GM19238 (cell line): Measurements from ENCODE around the gene FBXL4.

Experiments used
- DNase-seq: peaks from one replicate; pipeline ENCODE4 v3.0.0; 2011; ENCODE audit warnings: low spot score; ENCODE audit not compliant: insufficient read length

FBXL4 gene

DNA sequence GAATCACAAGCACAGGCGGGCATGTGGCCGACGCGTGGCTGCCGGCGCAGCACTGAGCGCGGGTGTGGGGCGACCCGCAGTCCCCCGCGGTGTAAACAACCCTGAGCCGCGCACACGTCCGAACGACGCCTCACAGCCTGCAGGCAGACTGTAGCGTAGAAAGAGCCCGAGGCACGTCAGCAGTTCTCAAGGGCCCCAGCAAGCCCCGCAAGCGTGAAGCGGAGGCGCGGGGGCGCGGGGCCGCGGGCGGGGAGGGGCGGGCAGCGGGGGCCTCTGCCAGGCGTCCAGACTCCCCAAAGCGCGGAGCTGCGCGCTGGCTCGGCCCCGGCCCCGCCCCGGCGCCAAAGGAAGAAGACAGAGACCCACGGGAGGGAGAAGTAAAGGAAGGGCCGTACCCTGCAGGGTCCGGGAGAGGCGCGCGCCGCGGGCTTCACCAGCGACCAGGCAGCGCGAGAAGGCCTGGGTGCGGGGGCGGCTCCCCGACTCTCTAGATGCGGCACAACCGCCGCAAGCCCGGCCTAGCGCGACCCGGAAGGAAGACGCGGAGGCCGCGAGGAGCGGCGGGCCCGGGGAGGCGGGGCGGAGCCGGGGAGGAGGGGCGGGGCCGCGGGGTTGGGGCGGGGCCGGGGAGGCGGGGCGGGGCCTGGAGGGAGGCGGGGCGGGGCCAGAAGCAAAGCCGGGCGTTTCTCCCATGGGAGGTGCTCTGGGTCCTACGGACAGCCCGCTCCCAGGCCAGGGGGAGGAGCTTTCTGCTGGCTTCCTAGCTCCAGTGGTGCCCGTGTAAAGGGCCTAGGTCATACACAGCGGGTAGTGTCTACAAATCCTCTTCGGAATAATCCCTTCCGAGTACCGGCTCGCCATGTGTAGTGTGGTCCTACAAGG lies at the start of gene FBXL4:
Gene FBXL4 (minus strand): TSS at position 536 of the 882 bp plus-strand sequence. CDS start 20,958 bp downstream, outside the sequence.
- DNase-seq = peak; percentile 61

DNA sequence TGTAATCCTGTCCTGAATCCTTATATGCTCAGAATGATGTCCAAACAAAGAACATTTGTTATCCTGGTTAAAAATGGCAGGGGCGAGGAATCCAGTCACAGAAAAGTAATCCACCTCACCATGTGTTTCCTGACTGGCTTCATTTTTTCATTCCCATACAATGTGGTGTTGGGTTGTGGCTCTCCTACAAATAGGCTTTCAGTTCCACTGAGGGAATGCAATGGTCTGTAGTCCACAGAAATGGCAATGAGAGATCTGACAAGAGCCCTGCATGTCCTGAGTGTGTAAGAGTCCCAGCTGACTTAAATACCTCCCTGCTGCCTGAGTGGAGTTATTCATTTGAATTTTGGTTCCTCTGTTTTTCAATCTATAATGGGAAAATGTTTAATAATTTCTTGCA lies 47.4 kb upstream of the FBXL4 start:
- no peak for DNase-seq

- no peak for DNase-seq
Measured at GRCh38 chr6:98992535-98992934, 44.8 kb upstream of the FBXL4 start.

DNA sequence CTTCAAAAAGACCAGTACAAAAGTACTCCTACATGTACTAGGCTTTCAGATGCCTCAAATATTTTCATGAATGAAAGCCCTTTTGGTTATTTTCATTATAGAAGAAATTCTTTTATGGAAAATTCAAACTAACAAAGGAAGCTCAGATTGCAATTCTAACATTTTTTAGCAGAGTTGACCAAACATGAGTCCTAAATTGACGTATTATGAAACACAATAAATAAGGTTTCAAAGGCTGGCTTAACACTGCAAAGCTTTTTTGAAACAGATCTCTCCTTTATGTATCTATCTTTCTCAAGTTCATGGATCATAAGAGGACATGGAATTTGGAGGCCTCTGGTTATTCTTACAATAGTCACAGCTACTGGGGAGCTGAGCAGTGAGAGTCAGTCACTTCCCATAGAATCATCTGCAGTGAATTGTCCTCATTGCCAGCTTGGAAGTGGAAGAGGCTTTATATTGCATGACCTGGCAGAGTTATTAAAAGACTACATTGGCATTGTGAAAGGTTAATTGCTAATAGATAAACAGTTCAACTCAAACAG lies 38.4 kb upstream of the FBXL4 start:
- no peak for DNase-seq

DNA sequence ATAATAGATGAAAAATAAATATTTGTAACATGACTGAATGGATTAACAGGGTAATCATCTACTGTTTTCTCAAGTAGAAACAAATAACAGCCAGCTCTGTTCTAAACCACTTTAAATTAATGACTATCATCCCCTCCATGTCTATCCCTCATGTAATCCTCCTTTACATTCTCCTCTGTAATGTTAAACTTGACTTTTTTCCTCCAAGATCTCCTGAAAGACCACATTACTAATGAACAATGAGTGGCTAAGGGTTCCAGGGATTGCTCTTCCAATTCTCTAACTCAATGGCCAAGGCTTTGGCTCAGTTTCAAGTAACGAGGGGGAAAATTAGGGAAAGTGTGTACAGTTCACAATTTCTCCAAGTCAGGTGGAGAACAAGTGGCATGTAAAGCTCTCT lies 37.6 kb upstream of the FBXL4 start:
- DNase-seq = no peak

DNA sequence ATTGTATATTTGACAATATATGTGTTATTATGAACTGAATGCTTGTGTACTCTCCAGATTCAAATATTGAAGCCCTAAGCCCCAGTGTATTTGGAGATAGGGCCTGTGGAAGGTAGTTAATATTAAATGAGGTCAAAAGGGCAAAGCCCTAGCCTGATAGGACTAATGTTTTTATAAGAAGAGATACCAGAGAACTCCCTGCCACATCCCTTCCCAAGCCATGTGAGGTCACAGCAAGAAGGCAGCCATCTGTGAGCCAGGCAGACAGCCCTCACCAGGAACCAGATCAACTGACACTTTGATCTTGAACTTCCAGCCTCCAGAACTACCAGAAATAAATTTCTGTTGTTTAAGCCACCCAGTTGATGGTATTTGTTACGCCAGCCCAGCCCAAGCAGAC lies 36.4 kb upstream of the FBXL4 start:
- no peak for DNase-seq

DNA sequence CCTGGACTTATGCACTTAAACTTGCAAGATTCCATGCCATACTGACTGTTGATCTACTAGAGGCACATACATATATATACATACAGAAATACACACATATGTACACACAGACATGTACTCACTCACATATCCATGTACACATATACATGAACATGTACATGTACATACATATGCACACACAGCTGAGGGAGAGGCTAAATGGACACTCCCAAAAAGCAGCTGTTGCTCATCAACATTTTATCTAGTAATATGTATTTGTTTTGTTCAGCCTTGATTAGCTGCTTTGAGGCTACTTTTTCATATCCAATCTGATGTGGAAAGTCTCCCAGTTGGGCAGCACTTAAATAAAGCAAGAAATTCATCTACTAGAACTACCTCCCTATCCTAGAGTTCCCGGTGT lies 33.7 kb upstream of the FBXL4 start:
- DNase-seq = no peak

GRCh38 chr6:98980819-98981218 lies 33.1 kb upstream of the FBXL4 start:
- DNase-seq = no peak

DNA sequence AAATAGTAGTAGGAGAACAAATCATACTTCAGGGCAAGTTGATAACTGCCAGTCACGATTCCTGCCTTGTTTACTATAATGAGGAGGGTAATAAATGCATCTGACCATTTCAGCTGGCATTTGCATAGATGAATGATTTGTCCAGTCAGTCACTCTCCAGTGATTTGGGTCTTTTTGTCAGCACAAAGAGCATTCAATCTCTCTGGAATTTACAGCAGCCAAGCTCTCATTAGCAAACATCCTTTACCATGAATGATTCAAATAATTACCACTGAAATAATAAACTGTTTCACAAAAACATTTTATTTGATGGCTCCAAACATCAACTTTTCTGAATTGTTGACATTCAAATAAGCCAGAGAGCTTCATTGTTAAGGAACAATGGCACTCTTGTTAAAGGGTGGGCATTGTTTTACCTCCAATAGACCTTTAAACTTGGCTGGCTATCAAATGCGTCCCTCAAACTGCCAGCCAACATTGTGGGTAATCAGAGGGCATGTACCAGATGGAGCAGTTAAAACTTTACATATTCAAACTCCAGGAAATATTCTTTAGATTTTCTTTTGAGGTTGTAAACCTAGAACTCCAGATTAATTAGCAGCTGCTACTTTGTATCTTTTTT lies 30.0 kb upstream of the FBXL4 start:
- DNase-seq = no peak

DNA sequence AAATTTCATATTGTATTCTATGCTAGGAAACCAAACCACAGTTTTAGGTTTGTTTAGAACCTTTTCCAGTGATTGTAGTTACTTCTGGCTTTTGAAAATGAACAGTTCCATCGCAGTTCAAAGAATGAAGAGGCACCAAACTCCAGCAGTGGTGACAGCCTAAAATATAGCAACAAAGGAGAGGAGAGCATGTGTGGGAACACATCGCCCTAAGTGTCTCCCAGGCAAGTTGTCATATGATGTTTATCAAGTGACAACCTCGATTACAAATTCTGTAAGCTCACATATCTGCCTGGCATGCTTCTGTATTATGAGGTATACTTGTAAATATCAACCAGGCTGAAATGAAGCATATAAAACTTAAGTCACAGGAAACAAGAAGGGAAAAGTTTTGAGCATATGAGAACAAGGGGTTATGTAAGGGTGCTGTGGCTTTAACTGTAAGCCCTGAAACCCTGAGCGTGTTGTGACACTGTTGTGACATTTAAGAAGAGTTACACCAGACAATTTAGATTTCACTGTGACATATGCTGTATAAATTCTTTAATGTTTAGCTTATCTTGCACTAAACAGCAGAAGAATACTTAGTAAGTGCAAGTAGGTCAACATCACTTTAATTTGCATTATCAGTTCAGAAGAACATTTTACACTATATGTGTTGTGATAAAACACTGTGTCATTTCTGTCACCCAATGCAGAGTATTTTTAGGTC lies 29.1 kb upstream of the FBXL4 start:
- DNase-seq = no peak

GRCh38 chr6:98975421-98975820 lies 27.7 kb upstream of the FBXL4 start:
- DNase-seq = no peak

DNA sequence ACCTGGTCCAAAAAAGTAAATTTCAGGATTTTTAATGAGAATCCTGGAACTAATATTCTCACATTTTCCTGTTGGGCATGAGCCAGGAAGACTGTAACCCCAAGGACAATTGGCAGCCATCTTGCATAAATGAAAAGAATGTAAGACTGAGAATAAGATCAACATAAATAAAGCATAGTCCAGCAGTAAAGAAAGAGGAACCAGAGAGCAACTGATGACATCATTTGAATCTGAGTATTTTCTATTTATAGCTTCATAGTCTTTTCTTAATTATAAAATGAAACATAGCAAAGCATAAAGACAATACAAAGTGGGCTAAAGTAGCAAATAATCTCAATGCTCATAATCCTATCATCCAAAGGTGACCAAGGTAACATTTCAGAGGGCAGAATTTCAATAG lies 26.6 kb upstream of the FBXL4 start:
- DNase-seq = no peak

DNA sequence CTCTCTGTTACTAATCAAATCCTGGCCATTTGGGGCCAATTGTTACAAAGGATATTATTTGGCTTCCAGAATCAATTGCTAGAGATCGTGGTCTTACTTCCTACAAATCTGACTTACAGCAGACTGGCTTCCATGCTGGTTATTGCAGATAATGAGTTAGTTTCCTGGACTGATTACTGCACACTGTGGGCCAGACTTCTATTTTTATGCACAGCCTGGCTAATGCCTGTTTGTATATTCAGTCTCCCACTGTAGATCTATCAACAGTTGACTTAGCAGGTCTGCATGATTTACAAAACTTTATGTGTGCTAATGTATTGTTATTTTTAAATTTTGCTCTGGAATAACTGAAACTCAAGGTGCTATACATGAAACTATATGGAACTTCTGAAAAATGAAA lies 25.8 kb upstream of the FBXL4 start:
- no peak for DNase-seq

DNA sequence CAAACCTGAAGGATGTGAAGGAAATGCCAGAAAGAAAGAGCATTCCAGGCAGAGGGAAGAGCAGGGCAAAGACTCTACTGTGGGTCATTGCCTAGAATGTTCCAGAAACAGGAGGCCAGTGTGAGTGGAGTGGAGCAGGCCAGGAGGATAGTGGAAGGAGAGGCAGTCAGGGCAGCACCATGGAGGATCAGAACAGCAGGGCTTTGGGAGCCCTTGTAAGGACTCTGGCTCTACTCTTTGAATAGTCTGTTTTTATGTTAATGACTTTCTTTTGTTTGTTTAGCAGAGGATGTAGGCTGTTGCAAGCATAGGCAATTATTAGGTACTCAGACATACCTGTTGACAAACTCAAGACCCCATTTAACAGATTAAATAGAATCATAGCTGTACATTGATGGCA lies 23.6 kb upstream of the FBXL4 start:
- DNase-seq = no peak

DNA sequence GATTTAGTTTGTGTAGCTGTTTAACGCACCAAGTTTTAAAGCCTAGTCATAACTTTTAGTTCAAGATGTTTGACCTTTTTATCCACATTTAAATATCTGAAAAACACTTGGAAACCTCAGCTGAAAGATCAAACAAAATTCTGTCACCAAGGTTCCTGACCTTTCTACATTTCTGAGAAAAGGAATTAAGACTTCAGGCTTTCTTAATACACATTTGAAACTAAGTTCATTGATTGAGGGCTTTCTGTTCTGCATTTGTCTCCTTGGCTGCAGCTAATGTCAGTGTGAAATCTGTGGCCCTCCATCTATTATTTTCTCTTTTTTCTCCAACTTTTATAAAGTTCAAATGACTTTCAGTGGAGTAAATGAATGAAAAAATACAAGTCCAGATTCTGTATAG lies 22.7 kb upstream of the FBXL4 start:
- no peak for DNase-seq

- no peak for DNase-seq
Measured at GRCh38 chr6:98967616-98968015, 19.9 kb upstream of the FBXL4 start.

DNA sequence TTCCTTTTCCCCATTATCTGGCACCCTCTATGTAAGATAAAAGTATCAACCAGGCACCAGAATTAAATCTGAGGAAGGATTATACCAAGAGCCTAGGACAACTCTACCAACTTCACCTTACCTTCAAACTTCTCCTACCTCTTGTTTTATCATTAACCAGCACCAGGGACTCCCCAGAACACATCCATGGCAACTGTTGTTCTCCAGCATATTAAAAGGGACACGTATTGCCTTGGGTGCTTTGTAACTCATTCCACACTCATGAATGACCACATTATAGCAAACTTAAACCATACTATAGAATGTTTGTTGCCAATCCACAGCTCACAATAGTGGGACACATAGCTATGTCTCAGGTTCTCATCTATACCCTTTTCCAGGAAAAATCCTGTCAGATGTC lies 11.9 kb upstream of the FBXL4 start:
- DNase-seq = no peak

- DNase-seq = no peak
Measured at GRCh38 chr6:98958776-98959175, 11.0 kb upstream of the FBXL4 start.

DNA sequence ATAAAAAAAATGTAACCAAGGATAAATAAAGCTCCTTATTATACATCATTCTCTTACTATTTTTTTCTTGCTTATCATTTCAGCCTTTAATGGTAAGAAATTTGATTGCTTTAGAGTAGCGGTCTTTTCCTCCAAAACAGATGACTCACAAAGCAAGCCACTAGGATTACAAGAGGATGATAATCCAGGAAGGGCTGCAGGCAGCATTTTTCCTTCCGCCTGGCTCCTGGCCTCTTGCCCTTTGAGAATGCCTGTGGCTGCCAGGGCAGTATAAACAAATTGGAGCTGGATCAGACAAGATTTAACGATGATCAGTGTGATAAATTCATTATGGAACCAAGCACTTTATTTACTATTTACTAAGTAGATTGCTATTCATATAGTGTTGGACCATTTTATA lies 9.7 kb upstream of the FBXL4 start:
- DNase-seq = no peak

GRCh38 chr6:98949589-98949988 lies 1.8 kb upstream of the FBXL4 start:
- no peak for DNase-seq

DNA sequence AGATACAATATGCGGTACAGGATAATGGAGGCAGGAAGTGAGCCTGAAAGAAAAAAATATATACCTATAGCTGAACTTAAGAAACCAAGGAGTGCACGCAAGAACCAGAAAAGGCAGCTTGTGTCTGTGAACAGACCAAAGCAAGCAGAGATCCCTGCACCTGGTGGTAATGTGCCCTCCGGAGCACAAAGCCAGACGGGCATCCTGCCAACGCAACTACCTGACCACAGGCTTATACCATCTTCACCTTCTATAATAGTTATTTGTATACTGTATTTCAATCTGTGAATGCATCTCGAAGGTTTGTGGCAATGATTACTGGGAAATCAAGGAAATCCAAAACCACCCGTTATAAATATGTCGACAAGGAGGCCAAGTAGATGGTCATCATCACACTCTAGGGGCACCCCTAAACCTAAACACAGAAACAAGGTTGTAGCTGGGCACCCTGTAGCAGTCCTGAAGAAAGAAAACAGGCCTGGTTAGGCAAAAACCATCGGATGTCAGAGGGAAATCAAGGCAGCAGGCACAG lies 801 bp downstream of the FBXL4 start:
- no peak for DNase-seq
